HG03025 (cell line): ENCODE measurements around the gene LTF.
"Not testable (repeated sequence)": the region's sequence is repeated elsewhere in the genome, so short reads cannot be mapped to it uniquely, and the experiment has no call there.

Source experiments
- ATAC-seq: cut with Tn5 transposase; IDR thresholded peaks from one replicate; pipeline ENCODE4 v1.9.1; 2021; ENCODE audit warnings: mild to moderate bottlenecking, moderate library complexity; ENCODE audit not compliant: unreplicated experiment, low FRiP score

LTF gene

GRCh38 chr3:46398186-46398955 lies 66.3 kb downstream of the LTF start:
- ATAC-seq = no peak

- no peak for ATAC-seq
Observed at GRCh38 chr3:46397111-46397510, 67.6 kb downstream of the LTF start.

DNA sequence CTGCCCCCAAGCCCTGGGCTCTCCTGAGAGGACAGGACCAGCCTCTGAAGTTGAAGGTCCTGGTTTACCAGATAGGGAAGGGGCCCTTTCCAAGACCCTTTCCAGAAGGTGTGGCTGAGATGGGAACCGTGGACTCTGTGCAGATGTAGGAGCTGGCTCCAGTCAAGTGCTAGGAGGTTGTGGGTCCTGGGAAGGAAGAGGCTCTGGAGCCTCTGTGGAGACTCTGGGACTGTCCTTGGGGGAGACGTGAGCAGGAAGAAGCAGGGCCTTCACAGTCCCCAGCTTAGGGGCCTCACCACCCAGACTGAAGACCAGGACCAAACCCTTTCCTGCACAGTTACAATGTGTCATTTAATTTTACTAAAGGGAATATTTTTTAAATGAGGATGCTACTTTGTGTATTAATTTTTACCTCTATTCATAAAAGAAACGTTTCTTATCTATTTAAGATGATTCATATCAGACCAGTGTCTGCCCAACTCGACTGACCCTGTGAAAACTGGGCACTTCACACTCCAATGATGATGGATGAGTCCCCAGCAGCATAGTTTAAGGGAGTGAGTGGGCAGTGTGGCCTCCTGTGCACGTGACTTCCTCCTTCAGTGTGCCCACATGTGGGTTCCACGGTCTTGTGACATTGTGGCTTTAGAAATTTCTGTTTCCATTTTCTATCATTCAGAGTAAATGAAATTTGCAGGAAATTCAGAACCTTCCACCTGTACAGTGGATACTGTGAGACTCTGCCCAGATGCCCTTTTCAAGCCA lies 68.8 kb downstream of the LTF start:
- ATAC-seq = no peak

- no peak for ATAC-seq
Observed at GRCh38 chr3:46395210-46395661, 69.5 kb downstream of the LTF start.

DNA sequence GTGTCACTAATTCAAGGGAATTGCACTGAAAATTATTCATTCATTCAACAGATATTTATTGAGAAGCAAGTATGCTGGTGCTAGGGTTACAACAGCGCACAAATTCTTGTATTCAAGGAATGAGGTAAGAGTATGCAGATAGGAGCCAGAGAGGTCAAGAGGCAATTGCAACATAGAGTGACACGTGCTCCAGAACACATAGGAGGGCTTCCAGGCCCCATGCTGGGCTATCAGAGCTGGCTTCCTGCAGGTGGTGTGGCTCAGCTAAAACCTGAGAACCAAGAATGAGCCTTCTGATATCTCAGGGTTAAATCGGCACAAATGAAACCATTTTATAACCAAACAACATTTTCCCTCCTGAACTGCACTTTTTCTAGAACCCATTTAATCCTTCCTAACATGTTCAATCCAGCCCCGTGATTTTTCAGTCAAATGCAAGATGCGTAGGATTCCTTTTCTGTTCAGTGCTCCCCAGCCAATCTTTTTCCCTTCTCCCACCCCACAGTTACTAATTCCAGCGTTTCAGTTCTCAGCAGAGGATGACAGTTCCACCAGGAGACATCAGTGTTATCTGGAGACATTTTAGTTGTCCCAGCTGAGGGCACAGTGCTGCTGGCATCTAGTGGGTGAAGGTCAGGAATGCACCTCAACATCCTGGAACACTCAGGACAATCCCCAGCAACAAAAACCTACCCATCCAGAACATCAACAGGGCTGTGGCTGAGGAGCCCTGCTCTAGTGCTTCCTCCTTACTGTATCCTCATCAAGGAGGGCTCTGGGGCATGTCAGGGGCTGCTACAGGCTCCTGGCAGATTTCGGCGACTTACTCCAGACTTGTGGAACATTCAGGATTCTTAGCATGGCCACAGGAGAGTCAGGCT lies 70.9 kb downstream of the LTF start:
- no peak for ATAC-seq

GRCh38 chr3:46393011-46393410 lies 71.7 kb downstream of the LTF start:
- ATAC-seq = no peak

GRCh38 chr3:46391526-46391925 lies 73.2 kb downstream of the LTF start:
- not testable (repeated sequence) for ATAC-seq

GRCh38 chr3:46389306-46389705 lies 75.4 kb downstream of the LTF start:
- no peak for ATAC-seq

DNA sequence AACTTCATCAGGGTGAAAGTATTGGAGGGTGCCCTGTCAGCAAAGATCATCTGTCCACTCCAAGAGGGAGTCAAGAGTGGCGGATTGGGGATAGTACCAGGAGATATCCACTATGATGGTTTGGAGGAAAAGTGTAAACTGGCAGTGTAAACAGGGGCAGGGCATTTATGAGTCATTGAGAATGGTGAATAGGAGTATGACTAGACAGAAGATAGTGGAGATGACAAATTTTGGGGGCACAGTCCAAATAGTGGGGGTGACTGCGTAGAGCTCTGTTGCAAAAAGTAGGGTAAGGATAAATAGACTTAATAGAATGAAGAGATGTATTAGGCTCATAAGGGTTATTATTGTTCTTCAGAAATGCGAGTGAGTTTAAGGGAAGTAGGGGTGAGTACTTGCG lies 75.9 kb downstream of the LTF start:
- ATAC-seq = not testable (repeated sequence)

- ATAC-seq = no peak
Observed at GRCh38 chr3:46386205-46386604, 78.5 kb downstream of the LTF start.
